Kidney epithelial cell (primary cell): Measurements from ENCODE around the gene SLC29A4. TPM values are rescaled to one million over a fixed set of nuclear protein-coding genes. Genes with fewer than 3 reads are reported as not detected.
"Not testable (repeated sequence)": the region's sequence is repeated elsewhere in the genome, so short reads cannot be mapped to it uniquely, and the experiment has no call there.

Experiments
- DNase-seq: peaks from one replicate; pipeline ENCODE4 v3.0.0-alpha.2; 2010; ENCODE audit warnings: low read depth
- H3K27me3 ChIP-seq: 2 replicates; pipeline ENCODE4 v1.6.0; 2011; ENCODE audit warnings: low read length; ENCODE audit not compliant: control insufficient read depth, insufficient read depth
- H3K36me3 ChIP-seq: 2 replicates; pipeline ENCODE4 v1.5.1; 2011; ENCODE audit warnings: low read length; ENCODE audit not compliant: control insufficient read depth, insufficient read depth
- H3K4me3 ChIP-seq: 2 replicates; pipeline ENCODE4 v1.5.1; 2011; ENCODE audit warnings: low read depth, mild to moderate bottlenecking, control low read depth, low read length
- CTCF ChIP-seq: IDR thresholded peaks from 2 replicates; pipeline ENCODE4 v1.5.1; 2011; ENCODE audit warnings: mild to moderate bottlenecking, moderate library complexity, low read length, control low read depth, inconsistent platforms; ENCODE audit not compliant: insufficient read depth, poor library complexity, severe bottlenecking
- total RNA-seq: library from RNA; depleted of rRNA; stranded (reverse); fragments of >200 nt; gene quantifications from 2 replicates; pipeline ENCODE4 v1.2.3, GENCODE V29; 2015

SLC29A4 gene
- total RNA-seq, 1 donor from 2014 or later = 6.1 TPM

DNA sequence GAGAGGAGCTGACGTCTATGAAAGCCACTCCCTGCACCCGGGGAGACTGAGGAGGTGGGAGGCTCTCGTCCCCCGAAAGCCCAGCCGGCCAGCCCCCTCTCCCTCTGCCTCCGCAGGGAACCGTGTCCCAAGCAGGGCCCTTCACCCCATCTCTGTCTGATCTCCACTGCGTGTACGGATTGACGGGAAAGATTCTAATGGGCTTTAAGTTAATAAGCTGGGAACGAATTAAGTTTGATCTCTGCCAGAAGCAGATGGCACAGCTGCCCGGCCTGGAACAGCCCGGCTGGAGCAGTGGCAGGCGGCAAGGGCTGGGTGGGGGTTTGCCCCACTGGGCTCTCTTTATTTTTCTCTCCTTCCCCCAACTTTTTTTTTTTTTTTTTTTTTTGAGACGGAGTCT lies 6.1 kb upstream of the SLC29A4 start:
- no peak for TF ChIP-seq CTCF
- DNase-seq = no peak
- no peak overlapping the region for H3K4me3 ChIP-seq
- H3K36me3 ChIP-seq = no peaks in the 10 kb centered on the region
- H3K27me3 ChIP-seq = peaks cover 7% of the 10 kb centered on the region

- H3K27me3 ChIP-seq = peaks cover 8% of the 10 kb centered on the region
- H3K4me3 ChIP-seq = no peak overlapping the region
- TF ChIP-seq CTCF = no peak
- no peak for DNase-seq
- H3K36me3 ChIP-seq = no peaks in the 10 kb centered on the region
Measured at GRCh38 chr7:5278766-5279165, 4.0 kb upstream of the SLC29A4 start.

DNA sequence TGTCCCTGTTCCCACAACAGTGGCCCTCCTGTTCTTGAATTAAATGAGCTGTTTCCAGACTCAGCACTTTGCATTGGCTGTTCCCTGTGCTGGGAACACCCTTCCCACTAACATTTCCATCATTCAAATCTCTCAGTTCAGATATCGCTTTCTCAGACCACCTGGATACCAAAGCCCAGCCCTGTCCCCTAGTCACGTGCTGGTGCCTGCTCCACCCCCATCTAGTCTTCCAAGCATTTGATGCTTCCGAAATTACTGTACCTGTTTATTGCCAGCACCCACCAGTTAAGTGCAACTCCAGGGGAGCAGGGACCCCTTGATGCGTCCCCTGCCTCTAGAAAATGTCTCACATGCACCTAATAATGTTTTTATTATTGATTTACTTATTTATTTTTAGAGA lies 3.0 kb upstream of the SLC29A4 start:
- no peak for DNase-seq
- Histone ChIP-seq H3K27me3 (peaks cover 6% of the 10 kb centered on the region), H3K36me3 (no peaks in the 10 kb centered on the region), H3K4me3 (no peak overlapping the region)
- TF ChIP-seq CTCF = no peak

GRCh38 chr7:5281598-5282500 lies 894 bp upstream of the SLC29A4 start:
- H3K4me3 ChIP-seq, H3K27me3 ChIP-seq, H3K36me3 ChIP-seq, DNase-seq: not testable (repeated sequence)

DNA sequence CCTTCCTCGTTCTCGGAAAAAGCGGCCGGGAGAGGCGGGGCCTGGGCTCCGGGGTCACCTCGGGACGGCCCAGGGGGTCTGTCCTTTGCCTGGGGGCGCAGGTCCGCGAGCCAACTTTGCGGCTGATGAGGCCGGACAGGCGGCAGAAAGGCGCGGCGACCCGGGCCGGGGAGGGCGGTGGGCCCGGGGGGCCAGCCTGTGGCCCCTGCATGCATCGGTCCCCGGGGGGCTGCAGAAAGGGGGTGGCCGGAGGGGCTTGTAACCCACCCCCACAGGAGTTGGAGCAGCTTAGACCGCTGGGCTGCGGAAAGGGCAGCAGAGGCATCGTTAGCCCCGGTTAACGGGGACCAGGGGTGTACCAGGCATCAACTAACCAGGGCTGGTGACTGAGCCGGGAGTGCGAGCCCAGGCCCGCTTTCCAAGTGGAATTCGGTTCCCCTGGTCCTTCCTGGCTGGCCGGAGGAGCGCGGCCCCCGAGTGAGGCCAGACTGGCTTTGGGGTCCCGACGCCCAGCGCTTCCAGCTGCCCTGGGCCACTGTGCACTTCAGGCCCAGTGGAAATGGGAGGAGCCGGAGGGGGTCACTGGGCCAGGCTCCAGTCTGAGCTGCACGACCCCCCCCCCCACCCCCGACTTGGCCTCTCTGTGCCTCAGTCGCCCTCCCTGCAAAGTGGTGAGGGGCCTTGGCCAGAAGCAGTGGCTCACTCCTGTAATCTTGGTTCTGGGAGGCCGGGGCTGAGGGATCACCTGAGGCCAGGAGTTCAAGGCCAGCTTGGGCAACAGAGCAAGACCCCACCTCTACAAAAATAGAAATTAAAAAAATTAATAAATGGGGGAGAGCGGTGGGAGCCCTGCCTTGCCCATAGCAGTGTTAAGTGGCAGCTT lies 919 bp downstream of the SLC29A4 start:
- H3K4me3 ChIP-seq = peak overlapping the region; percentile 37
- DNase-seq = no peak

More for the DNA sequence above, 919 bp downstream of the SLC29A4 start:
- TF ChIP-seq CTCF = no peak
- Histone ChIP-seq H3K27me3 (peaks cover 6% of the 10 kb centered on the region), H3K36me3 (no peaks in the 10 kb centered on the region)
